Non-pigmented ciliary epithelial cell (primary cell): ENCODE results near the gene SLC25A53.
"Not testable (repeated sequence)": the region's sequence is repeated elsewhere in the genome, so short reads cannot be mapped to it uniquely, and the experiment has no call there.

Source experiments
- DNase-seq: peaks from one replicate; pipeline ENCODE4 v3.0.0-alpha.2; 2010; ENCODE audit warnings: low read depth

Gene SLC25A53

DNA sequence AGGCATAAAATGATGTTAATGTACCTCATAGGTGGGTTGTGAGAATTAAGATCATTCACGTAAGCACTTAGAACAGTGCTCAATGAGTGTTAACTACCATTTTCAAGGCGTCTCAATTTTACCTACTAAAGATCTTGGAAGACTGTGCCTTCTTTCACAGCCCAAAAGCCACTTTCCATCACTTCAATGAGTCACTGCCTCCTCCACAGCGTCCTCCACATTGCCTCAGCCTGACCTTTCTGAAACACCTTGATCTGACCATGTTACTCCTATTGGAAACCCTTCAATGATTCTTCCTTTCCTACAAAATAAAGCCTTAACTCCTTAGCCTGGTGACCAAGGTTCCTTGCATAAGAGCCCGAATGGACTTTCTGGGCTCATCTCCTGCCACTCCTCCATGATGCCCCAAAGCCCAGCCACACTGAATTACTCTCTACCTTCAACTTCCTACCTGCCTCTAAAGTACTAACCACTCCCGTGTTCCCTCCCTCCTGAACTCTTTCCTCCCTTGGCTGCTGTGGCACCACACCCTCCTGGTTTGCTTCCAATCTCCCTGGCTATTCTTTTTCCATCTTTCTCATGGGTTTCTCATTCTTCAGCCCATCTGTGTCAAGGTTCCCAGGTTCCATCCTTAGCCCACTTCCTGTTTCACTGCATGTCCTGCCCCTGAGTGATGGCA is 22.1 kb downstream of the SLC25A53 start:
- DNase-seq = no peak

GRCh38 chrX:104130808-104131207 is 26.0 kb downstream of the SLC25A53 start:
- no peak for DNase-seq

DNA sequence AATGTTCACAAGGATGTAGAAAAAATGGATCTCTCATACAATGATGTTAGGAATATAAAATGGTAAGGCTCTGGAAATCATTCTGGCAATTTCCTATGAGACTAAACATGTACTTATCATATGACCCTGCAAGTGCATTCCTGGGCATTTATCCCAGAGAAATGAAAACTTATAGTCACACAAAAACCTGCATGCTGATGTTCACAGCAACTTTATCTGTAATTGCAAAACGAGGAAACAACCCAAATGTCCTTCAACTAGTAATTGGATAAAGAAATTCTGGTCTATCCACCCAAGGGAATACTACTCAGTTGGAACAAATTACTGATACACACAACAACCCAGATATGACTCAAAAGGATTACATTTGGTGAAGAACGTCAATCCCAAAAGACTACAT is 30.0 kb downstream of the SLC25A53 start:
- no peak for DNase-seq

- DNase-seq = no peak
Observed at GRCh38 chrX:104122829-104123228, 34.0 kb downstream of the SLC25A53 start.

GRCh38 chrX:104118765-104119164 is 38.0 kb downstream of the SLC25A53 start:
- no peak for DNase-seq

- DNase-seq = no peak
Observed at GRCh38 chrX:104117759-104118158, 39.0 kb downstream of the SLC25A53 start.

GRCh38 chrX:104113222-104113965 is 43.4 kb downstream of the SLC25A53 start:
- DNase-seq = no peak

DNA sequence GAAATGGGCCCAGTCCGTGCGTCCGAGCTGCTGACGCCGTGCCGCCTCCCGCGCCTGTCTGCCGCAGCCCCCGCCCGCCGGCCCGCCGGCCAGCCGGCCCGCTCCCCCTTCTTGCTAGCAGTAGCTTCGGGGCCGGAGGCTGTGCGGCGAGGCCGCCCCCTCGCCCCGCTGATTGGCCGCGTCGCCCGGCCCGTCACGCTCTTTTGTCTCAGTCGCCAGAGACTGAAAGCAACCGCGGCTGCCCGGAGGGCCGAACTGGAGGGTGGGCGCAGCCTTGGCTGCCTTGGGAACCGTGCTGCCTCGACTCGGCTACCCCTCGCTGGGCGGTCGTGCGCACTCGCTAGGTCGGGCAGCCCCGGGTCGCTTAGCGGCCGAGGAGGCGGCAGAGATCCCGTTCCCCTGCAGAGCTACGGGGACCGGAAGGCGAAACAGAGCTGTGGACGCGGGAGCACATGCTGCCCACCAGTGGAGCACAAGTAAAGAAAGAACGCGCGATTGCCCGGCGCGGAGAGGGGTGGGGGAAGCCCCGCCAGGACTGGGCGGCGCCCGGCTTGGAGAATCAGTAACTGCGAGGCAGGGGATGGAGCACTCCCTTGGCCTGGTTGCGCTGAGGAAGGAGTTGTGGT is 44.4 kb downstream of the SLC25A53 start, which contains the start of gene ZCCHC18:
Gene ZCCHC18, plus strand, starts transcription at position 198 of the 626 bp plus-strand sequence. CDS start 1,589 bp downstream, outside the sequence.
- no peak for DNase-seq

DNA sequence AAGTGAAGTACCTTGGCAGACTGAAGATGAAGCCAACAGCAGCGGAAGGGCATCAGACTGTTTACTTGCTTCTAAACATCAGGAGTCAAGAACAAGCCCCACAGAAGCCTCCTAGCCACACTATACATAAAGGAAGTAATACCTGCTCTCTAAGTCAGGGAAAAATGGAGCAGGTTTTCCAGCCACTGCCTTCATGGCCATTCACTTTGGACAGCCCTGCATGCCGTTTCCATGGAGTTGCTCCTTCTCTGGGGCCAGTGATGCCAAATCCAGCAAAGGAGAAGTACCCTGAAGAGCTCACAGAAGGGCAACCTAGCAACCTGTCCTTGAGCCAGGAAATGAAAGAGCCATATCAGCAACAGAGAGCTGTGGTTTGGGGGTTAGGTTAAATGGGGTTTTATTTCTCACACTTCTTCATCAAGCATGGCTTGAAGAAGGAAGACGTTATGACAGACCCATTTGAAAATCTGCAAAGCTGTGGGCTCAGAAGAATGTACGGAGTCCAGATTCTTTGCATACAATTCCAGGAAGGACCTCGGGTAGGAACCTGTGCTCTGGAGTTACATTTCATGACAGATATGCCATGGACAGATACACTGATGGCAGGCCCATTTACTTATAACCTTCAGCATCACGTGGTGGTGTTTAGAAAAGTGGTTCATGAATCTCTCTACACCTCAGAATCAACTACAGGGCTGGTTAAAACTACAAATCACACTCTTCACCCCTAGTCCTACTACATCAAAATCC is 46.1 kb downstream of the SLC25A53 start:
- not testable (repeated sequence) for DNase-seq

GRCh38 chrX:104108955-104109354 is 47.9 kb downstream of the SLC25A53 start:
- DNase-seq = no peak

DNA sequence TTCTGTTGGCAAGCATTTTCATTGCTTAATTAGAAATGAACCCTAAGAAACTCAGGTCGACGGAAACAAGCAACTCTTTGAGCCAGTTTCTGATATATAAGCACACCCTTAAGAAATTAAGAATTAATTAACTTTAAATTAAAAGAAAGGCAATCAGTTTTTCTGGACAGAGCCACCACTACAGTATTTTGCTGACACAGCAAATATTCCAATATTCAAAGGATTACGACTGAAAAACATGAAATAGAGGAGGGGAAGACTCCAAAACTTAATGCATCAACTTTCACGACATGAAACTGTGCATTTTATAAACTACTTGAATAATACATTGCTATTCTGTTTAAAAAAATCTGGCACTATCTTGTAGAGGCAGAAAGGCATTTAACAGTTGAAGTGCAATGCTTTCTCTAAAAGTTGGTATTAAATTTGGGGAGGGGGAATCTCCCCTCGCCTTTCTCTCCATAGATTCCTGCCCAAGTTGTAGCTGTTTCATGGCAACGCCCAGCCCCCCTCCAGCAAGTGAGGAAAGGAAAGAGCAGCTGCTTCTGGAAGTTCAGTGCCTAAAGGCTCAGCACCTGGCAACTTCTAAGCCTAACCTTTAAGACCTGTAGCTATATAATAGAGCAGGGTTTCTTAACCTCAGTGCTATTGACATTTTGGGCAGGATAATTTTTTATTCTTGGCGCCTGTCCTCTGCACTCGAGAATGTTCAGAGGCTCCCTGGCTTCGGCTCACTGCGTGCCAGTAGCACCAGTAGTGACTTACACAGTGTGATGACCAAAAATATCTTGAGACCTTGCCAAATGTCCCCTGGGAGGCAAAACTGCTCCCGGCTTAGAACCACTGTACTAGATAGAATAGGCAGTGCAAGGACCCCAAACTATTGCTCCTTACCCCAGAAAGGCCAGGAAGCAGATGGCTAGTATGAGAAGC is 51.2 kb downstream of the SLC25A53 start:
- DNase-seq = no peak

DNA sequence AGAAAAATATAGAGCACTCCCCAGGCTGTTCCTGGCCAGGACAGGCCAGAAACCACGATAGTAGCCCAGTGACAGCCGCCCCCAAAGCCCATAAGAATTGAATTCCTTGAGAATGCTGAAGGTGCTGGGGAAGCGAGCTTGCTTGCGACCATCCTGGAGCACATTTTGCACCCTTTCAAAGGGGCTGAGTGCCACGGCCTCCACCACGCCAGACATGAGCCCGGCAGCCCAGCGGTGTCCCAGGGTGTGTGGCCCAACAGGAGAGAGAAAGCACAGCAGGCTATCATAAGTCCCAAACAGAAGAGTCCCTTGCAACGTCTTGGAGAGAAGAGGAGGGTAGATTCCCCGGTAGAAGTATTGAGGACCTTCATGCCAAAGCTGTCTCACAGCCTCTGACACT is 52.1 kb downstream of the SLC25A53 start:
- no peak for DNase-seq

- no peak for DNase-seq
Observed at GRCh38 chrX:104098919-104099318, 57.9 kb downstream of the SLC25A53 start.

GRCh38 chrX:104098151-104098808 is 58.5 kb downstream of the SLC25A53 start:
- DNase-seq = no peak

GRCh38 chrX:104085919-104086318 is 70.9 kb downstream of the SLC25A53 start:
- DNase-seq = no peak

DNA sequence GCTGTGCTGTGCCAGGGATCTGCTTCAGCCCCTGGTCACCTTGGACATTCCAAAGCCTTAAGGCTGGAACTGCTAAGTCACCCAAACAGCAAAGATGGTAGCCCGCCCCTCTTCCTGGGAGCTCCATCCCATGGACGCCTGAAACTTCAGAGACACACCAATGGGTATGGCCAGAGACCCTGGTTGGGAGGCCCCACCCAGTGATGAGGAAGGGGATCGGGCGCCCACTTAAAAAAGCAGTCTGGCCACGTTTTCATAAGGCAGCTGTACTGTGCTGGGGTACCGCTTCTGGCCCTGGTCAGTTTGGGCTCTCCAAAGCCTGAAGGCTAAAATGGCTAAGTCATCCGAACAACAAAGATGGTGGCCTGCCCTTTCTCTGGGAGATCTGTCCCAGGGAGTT is 71.3 kb downstream of the SLC25A53 start:
- no peak for DNase-seq

DNA sequence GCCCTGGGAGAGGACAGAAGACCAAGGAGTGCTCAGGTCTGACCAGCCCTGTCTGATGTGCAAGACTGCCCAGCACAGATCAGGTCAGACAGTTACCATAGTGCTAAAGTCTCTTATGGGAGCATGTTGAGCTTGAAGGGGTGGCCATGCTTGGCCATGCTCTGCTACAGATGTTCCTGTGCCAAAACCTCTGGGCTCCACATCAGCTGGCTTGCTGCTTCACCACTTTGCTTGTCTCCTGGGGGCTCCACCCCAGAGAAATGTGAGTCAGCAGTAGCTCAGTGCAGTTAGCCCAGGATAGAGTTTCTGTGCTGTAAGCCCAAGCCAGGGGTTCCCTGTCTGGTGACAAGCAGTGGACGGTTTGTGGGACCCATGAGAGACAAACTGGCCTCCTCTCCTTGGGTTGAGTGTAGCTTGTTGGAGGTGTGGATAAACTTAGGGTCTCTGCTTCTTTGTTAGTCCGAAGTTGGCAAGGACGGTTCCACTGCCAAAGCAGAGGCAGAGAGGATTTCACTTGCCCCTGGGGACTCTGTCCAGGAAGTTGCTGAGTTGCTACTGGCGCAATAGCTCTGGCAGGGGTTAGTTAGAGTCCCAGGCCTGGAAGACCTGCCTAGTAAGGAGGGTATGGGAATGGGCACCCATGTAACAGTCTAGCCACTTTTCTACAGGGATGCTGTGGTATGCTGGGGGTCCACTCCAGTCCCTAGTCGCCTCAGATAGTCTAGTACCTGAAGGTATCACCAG is 72.1 kb downstream of the SLC25A53 start:
- DNase-seq = no peak

DNA sequence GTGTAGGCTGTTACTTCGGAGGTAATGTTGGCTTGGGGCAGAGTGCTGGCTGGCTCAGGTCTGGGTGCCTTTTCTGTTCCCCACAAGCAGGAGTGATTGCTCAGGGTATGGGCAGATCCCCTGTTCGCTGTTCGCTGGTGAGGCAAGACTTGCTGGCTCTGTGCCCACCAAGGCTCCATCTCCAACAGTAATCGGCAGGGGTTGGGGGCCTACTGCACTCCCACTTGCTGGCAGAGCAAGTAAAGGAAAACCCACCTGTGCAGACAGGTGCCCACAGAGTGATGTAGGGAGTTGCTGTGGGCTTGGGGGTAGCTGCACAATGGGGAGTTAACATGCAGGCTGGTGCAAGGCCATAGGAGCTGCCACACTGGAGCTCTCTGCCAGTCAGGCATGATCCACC is 72.7 kb downstream of the SLC25A53 start:
- no peak for DNase-seq

- DNase-seq = not testable (repeated sequence)
Observed at GRCh38 chrX:104077854-104078253, 79.0 kb downstream of the SLC25A53 start.
